HepG2 (cell line): Measurements from ENCODE around the gene ANKRD11.

Experiments used
- RAD21 ChIP-seq: fragments of 450-650 bp; formaldehyde crosslinking; IDR thresholded peaks from 2 replicates; pipeline ENCODE4 v1.5.0; 2020; ENCODE audit warnings: mild to moderate bottlenecking
- RBM39 ChIP-seq: fragments of 200-400 bp; formaldehyde crosslinking; IDR thresholded peaks from one replicate; pipeline ENCODE4 v1.6.1; 2018; ENCODE audit warnings: antibody characterized with exemption, mild to moderate bottlenecking, low read depth, low read length; ENCODE audit not compliant: poor library complexity, severe bottlenecking
- TF ChIP-seq, protein P1 (sequence below): sonication (generic); formaldehyde crosslinking; IDR thresholded peaks from 2 replicates; pipeline ENCODE4 v1.5.0; 2020; ENCODE audit warnings: mild to moderate bottlenecking, missing genetic modification reagents, moderate library complexity
- TF ChIP-seq, protein P2 (sequence below): fragments of 450-650 bp; IDR thresholded peaks from 2 replicates; pipeline ENCODE4 v1.6.1; 2017; ENCODE audit warnings: mild to moderate bottlenecking

- TF ChIP-seq RBM39 = no peak
- TF ChIP-seq, protein P1, sequence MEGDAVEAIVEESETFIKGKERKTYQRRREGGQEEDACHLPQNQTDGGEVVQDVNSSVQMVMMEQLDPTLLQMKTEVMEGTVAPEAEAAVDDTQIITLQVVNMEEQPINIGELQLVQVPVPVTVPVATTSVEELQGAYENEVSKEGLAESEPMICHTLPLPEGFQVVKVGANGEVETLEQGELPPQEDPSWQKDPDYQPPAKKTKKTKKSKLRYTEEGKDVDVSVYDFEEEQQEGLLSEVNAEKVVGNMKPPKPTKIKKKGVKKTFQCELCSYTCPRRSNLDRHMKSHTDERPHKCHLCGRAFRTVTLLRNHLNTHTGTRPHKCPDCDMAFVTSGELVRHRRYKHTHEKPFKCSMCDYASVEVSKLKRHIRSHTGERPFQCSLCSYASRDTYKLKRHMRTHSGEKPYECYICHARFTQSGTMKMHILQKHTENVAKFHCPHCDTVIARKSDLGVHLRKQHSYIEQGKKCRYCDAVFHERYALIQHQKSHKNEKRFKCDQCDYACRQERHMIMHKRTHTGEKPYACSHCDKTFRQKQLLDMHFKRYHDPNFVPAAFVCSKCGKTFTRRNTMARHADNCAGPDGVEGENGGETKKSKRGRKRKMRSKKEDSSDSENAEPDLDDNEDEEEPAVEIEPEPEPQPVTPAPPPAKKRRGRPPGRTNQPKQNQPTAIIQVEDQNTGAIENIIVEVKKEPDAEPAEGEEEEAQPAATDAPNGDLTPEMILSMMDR (CRISPR knock-in tag) = no peak
- no peak for TF ChIP-seq RAD21
- TF ChIP-seq, protein P2, sequence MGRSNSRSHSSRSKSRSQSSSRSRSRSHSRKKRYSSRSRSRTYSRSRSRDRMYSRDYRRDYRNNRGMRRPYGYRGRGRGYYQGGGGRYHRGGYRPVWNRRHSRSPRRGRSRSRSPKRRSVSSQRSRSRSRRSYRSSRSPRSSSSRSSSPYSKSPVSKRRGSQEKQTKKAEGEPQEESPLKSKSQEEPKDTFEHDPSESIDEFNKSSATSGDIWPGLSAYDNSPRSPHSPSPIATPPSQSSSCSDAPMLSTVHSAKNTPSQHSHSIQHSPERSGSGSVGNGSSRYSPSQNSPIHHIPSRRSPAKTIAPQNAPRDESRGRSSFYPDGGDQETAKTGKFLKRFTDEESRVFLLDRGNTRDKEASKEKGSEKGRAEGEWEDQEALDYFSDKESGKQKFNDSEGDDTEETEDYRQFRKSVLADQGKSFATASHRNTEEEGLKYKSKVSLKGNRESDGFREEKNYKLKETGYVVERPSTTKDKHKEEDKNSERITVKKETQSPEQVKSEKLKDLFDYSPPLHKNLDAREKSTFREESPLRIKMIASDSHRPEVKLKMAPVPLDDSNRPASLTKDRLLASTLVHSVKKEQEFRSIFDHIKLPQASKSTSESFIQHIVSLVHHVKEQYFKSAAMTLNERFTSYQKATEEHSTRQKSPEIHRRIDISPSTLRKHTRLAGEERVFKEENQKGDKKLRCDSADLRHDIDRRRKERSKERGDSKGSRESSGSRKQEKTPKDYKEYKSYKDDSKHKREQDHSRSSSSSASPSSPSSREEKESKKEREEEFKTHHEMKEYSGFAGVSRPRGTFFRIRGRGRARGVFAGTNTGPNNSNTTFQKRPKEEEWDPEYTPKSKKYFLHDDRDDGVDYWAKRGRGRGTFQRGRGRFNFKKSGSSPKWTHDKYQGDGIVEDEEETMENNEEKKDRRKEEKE = no peak
These were observed 221.8 kb downstream of the ANKRD11 start for GRCh38 chr16:89268585-89268984.
